HG03097 (cell line): ENCODE results near the gene PRM3.
"Not testable (repeated sequence)": the region's sequence is repeated elsewhere in the genome, so short reads cannot be mapped to it uniquely, and the experiment has no call there.

Experiments
- ATAC-seq: cut with Tn5 transposase; IDR thresholded peaks from one replicate; pipeline ENCODE4 v1.9.1; 2021; ENCODE audit not compliant: unreplicated experiment, low FRiP score

Gene PRM3

GRCh38 chr16:11306381-11306780, 33.0 kb upstream of the PRM3 start:
- no peak for ATAC-seq

GRCh38 chr16:11303405-11304138, 30.1 kb upstream of the PRM3 start:
- no peak for ATAC-seq

- no peak for ATAC-seq
These were observed 29.5 kb upstream of the PRM3 start for GRCh38 chr16:11302977-11303376.

GRCh38 chr16:11301645-11302501, 28.4 kb upstream of the PRM3 start:
- ATAC-seq, result no peak

- ATAC-seq, result no peak
These were observed 27.1 kb upstream of the PRM3 start for GRCh38 chr16:11300560-11300892.

GRCh38 chr16:11299865-11300559, 26.6 kb upstream of the PRM3 start:
- ATAC-seq, result no peak

- ATAC-seq, result not testable (repeated sequence)
These were observed 25.6 kb upstream of the PRM3 start for GRCh38 chr16:11298950-11299547.

- ATAC-seq, result peak; percentile 4
These were observed 24.9 kb upstream of the PRM3 start for GRCh38 chr16:11298143-11298900.

GRCh38 chr16:11297492-11298142, 24.2 kb upstream of the PRM3 start:
- peak; percentile 77 for ATAC-seq

GRCh38 chr16:11296706-11297491, 23.5 kb upstream of the PRM3 start:
- peak; percentile 8 for ATAC-seq

- no peak for ATAC-seq
These were observed 22.9 kb upstream of the PRM3 start for GRCh38 chr16:11296351-11296705.

GRCh38 chr16:11295672-11296071, 22.2 kb upstream of the PRM3 start:
- ATAC-seq, result no peak

GRCh38 chr16:11292076-11292748, 18.8 kb upstream of the PRM3 start:
- ATAC-seq, result no peak

- ATAC-seq, result no peak
These were observed 17.8 kb upstream of the PRM3 start for GRCh38 chr16:11291091-11291703.

- no peak for ATAC-seq
These were observed 16.9 kb upstream of the PRM3 start for GRCh38 chr16:11290102-11290893.

- not testable (repeated sequence) for ATAC-seq
These were observed 16.3 kb upstream of the PRM3 start for GRCh38 chr16:11289696-11290095.

GRCh38 chr16:11289202-11289601, 15.8 kb upstream of the PRM3 start:
- ATAC-seq, result no peak
